NB4 (cell line): ENCODE results near the gene ADAMTS18.

Experiments used
- DNase-seq: peaks from one replicate; pipeline ENCODE4 v3.0.0; 2010; ENCODE audit warnings: low read depth
- H3K4me3 ChIP-seq: one replicate; pipeline ENCODE4 v1.5.1; 2011; ENCODE audit warnings: mild to moderate bottlenecking, low read depth, low read length, moderate library complexity
- MYC ChIP-seq: IDR thresholded peaks from 2 replicates; pipeline ENCODE4 v1.6.1; 2011; ENCODE audit warnings: low read depth, low read length
- POLR2A ChIP-seq: IDR thresholded peaks from 2 replicates; pipeline ENCODE4 v1.6.1; 2011; ENCODE audit warnings: mild to moderate bottlenecking; ENCODE audit not compliant: insufficient read length; ENCODE audit errors: extremely low read depth
- TF ChIP-seq, protein P1 (sequence below): IDR thresholded peaks from 2 replicates; pipeline ENCODE4 v1.6.1; 2011; ENCODE audit warnings: low read depth, low read length
- TF ChIP-seq, protein P2 (sequence below): IDR thresholded peaks from one replicate; pipeline ENCODE4 v1.5.1; 2012; ENCODE audit warnings: low read depth, low read length

Gene ADAMTS18

GRCh38 chr16:77298418-77299360 lies 136.1 kb downstream of the ADAMTS18 start:
- peak; percentile 39 for DNase-seq
- H3K4me3 ChIP-seq, result no peak overlapping the region
- TF ChIP-seq, protein P1, sequence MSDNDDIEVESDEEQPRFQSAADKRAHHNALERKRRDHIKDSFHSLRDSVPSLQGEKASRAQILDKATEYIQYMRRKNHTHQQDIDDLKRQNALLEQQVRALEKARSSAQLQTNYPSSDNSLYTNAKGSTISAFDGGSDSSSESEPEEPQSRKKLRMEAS, result no peak
- TF ChIP-seq POLR2A (no peak), MYC (no peak)

DNA sequence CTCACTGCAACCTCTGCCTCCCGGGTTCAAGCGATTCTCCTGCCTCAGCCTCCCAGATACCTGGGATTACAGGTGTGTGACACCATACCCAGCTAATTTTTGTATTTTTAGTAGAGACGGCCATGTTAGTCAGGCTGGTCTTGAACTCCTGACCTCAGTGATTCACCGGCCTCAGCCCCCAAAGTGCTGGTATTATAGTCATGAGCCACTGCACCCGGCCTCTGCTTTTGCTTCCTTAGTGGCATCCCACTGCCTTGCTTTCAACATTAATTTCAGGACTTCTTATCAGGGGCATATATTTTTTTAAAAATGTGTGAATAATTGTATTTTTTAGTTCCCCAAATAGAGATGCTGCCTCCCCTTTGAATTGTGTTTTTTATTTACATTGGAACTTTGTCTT lies 136.8 kb downstream of the ADAMTS18 start:
- TF ChIP-seq, protein P2, sequence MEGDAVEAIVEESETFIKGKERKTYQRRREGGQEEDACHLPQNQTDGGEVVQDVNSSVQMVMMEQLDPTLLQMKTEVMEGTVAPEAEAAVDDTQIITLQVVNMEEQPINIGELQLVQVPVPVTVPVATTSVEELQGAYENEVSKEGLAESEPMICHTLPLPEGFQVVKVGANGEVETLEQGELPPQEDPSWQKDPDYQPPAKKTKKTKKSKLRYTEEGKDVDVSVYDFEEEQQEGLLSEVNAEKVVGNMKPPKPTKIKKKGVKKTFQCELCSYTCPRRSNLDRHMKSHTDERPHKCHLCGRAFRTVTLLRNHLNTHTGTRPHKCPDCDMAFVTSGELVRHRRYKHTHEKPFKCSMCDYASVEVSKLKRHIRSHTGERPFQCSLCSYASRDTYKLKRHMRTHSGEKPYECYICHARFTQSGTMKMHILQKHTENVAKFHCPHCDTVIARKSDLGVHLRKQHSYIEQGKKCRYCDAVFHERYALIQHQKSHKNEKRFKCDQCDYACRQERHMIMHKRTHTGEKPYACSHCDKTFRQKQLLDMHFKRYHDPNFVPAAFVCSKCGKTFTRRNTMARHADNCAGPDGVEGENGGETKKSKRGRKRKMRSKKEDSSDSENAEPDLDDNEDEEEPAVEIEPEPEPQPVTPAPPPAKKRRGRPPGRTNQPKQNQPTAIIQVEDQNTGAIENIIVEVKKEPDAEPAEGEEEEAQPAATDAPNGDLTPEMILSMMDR, result no peak
- TF ChIP-seq MYC (no peak), POLR2A (no peak)
- TF ChIP-seq, protein P1, result no peak
- no peak for DNase-seq
- H3K4me3 ChIP-seq, result no peak overlapping the region

DNA sequence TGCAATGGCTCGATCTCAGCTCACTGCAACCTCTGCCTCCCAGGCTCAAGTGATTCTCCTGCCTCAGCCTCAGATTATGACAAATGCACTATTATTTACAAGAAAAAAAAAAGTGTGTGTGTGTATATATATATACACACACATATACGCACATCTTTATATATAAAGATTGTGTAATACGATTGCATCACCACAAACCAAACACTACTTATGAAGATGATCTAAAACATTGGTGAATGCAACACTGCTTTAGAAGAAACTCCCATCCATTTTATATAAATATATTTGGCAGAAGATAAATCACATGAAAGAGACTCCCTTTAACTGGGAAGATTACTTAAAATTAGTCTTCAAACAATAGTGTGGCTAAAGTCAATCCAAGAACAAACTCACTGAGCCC lies 138.9 kb downstream of the ADAMTS18 start:
- H3K4me3 ChIP-seq, result no peak overlapping the region
- no peak for DNase-seq
- TF ChIP-seq, protein P2, result no peak
- TF ChIP-seq MYC (no peak), POLR2A (no peak)
- TF ChIP-seq, protein P1, result no peak

DNA sequence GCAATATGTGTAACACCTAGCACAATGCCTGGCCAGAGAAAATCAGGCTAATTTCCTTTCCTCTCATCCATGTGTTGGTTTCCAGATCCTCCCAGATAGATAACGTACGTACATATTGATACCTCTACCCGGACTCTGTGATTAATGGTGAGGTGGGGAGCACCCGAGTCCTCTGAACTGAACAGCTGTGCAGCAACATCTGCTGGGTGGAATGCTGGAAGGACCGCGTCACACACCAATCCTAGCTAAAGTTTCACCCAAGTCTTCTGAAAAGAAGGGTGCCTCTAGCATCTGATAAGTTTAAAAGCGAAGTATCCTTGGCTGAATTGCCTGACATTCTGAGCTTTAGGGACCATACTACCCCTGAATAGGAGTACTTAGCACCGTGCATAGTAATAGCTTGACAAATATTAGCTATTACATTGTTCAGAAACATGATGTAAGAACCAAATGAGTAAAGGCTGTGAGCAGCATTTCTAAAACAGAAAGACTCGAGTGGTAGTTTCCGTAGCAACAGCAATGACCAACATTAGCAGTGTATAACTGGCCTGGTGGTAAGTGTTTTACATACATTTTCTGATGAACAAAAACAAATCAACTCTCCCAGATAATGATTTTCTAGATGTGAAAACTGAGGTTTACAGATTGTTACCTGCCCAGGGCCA lies 144.3 kb downstream of the ADAMTS18 start:
- H3K4me3 ChIP-seq, result no peak overlapping the region
- DNase-seq, result no peak
- TF ChIP-seq, protein P1, result no peak

- TF ChIP-seq, protein P2, result no peak
- no peak for TF ChIP-seq MYC
- DNase-seq, result no peak
- H3K4me3 ChIP-seq, result no peak overlapping the region
These were observed 145.5 kb downstream of the ADAMTS18 start for GRCh38 chr16:77289331-77289809.

GRCh38 chr16:77288222-77288621 lies 146.6 kb downstream of the ADAMTS18 start:
- DNase-seq, result no peak

More at GRCh38 chr16:77288222-77288621, 146.6 kb downstream of the ADAMTS18 start:
- no peak overlapping the region for H3K4me3 ChIP-seq
- TF ChIP-seq, protein P1, result no peak
- TF ChIP-seq, protein P2, result no peak
- TF ChIP-seq MYC, result no peak
- TF ChIP-seq POLR2A, result no peak
